GM21528 (cell line): ENCODE results near the gene MMEL1.
"Not testable (repeated sequence)": the region's sequence is repeated elsewhere in the genome, so short reads cannot be mapped to it uniquely, and the experiment has no call there.

ENCODE experiments used
- ATAC-seq: cut with Tn5 transposase; IDR thresholded peaks from one replicate; pipeline ENCODE4 v1.9.1; 2021; ENCODE audit warnings: mild to moderate bottlenecking, moderate library complexity; ENCODE audit not compliant: unreplicated experiment, low FRiP score

The MMEL1 gene

GRCh38 chr1:2549367-2550029, 83.3 kb downstream of the MMEL1 start:
- not testable (repeated sequence) for ATAC-seq

DNA sequence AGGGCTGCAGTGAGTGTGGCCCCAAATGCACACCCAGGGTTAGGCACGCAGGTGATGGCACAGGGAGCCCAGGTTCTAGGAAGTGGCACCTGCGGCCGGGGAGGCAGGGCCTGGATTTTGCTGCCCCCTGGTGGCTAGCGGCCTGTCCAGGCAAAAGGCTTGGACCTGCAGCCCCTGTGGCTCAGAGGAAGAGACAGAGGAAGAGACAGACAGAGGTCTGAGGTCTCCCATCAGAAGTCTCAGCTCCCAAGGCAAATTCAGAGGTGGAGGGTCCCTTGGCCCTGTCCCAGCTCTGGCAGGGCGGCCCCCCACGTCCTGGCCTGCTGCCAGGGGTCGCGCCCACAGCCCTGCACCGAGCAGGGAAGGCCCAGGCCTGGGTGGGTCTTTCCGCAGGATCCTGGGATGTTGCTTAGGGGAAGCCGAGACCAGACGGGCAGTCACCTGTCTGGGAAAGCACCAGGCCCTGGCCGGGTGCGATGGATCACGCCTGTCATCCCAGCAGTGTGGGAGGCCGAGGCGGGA, 84.7 kb downstream of the MMEL1 start:
- peak; percentile 30 for ATAC-seq

DNA sequence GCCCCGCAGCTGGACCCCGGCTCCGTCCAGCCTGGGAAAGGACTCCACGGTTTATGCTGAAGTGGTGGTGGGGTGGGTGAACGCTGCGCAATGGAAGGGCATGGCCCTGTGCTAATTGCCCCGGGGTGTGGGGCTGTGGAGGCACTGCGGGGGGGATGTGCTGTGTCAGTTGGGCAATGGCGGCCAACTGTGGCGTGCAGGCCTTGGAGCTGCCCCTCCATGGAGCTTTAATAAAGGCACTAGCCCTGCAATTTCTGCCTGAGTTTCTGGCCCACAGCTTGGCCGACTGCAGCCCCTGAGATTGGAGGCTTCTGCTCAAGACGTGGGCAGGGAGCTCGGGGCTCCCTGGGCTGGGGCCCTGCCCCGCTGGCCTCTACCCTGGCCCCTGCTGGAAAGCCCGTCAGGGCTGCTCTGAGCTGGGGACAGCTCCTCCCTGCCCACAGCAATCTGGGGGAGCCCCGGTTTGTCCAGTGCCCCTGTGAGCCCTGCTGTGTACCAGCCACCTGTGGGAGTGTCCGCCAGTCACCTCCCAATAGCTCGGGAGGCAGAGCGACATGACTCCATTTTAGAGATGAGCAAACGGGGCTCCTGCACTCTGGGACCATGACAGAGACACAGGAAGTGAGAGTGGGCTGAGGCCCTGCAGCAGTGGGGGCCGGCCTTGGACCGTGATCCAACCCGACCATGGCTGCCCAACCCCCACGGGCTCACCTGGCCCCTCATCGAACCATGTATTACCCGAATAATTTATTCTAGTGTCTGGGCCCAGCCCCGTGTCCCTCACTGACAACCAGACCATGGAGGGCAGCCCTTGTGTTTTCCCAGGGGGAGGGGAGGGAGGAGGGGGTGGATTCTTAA, 85.4 kb downstream of the MMEL1 start:
- no peak for ATAC-seq

DNA sequence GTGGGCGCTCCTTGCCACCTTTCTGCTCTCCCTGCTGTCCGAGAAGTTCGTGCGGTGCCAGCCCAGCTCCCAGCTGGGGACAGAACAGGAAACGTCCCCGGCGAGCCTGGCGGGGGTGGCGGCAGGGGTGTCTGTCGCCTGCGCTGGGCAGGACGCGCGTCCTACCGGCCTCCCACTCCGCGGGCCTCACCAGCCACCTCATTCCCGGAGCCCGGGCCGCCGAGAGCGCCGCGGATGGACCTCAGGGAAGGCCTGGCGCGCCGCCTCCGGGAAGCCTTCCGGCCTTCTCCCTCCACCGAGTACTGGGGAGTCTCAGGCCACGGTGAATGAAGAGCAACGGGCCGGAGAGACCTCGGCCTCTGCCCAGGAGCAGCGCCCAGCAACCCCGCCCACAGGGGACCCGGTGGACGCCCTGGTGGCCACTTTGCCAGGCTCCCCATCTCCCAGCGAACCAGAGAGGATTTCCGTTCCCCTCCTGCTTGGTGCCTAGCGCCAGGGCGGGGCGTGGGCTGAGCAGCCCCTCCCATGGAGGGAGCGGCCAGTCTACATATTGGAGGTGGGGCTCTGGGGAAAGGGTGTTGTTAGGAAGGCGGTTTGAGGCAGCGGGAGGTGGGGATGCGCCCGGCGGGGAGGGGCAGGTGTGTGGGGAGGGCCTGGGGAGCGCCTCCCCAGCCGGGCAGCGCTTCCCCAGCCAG, 86.2 kb downstream of the MMEL1 start:
- ATAC-seq = peak; percentile 27

DNA sequence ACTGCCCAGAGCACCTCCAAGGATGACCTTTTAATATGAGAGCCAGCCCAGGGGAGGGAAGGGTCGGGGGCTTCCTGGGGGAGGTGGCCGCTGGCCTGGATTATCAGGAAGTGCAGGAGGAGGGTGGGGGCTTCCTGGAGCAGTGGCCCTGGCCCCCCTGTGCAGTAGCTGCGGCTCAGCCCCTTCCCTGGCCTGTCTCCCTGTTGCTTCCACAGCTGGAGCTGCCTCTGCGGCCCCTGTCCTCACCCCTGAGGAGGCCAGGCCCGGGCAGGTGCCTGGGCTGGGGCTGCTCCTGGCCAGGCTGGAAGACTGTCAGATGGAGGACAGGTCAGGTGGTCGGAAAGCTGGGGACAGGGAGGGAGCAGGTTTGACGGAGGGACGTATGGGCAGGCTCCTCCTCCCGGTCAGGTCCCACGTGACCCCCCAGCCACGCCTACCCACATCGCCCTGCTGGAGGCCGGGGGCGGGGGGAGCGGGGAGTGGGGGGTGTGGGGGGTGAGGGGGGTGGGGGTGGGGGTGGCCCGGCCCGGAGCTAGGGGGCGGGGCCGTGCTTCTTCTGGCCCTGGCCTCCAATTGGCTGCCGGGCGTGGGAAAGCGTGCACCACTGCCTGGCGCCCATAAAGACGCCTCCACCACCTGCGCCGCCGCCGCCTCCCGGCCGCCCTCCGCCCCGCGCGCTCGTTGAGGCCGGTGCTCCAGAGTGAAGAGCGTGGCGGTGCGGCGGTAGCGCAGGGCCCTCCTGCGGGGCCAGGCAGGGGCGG, 86.9 kb downstream of the MMEL1 start:
- ATAC-seq = peak; percentile 31

DNA sequence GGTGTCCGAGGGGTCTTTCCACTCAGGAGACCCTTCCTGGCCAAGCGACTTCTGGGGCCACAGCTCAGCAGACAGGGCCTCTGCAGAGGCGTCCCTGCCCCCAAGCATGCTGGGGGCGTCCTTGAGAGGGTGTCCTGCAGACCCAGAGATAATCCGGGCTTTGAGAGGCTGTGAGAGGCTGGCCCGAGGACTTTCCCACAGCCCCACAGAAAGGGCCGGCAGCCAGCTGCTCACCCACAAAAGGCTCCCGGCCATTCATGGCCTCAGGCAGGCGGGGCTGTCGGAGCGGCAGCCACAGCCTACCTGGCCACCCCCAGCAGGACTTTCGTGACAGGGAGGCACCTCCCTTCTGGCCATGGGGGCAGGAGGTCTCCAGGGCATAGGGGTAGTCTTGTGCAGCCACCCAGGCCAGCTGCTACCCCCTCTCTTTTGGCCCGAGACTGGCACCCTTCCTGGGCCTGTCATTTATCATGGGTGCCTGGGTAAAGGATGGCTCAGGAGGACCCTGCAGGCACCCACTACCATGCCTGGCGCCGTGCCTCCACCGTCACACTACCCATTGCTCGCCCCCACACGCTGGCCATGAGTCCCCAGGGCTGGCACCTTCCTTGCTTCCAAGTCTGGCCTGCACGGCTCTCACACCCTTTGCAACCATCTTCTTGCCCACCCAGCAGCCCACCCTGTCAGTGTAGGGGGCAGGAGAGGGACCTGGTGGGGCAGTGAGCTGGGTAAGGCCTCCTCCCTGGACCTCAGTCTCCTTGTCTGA, 87.8 kb downstream of the MMEL1 start:
- ATAC-seq = no peak

DNA sequence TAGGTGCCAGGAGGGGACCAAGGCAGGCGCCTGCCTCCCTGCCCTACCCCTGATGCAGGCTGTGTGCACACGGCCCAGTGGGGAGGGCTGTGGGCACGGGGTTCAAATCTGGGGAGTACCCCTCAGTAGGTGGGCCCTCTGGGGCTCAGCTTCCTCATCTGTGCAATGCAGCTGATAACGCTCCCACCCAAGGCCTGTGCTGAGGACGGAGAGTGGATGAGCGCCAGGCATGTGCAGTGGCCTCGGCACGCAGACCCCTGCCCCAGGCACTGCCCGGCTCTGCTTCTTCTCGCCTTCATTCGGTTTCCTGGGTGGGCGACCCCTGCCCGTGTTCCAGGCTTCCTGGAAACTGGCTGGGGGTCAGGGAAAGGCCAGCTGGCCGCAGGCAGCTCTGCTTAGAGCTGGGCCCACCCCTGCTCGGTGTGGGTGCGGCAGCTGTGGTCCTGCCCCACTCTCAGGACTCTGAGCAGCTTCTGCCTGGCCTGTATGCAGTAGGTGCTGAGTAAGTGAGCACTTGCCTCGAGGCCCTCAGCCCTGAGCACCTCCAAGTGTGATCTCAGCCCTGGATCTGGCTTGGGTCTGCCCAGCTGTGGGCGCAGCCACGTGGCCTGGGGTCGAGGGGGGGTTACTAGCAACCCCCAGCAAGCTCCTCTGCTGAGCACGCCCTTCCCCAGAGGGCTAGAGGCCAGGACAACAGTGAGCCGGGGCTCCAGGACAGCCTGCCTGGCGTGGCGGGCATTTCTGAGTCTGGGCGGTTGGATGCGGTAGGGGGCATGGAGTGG, 88.5 kb downstream of the MMEL1 start:
- ATAC-seq = no peak

GRCh38 chr1:2543543-2544092, 89.2 kb downstream of the MMEL1 start:
- no peak for ATAC-seq

DNA sequence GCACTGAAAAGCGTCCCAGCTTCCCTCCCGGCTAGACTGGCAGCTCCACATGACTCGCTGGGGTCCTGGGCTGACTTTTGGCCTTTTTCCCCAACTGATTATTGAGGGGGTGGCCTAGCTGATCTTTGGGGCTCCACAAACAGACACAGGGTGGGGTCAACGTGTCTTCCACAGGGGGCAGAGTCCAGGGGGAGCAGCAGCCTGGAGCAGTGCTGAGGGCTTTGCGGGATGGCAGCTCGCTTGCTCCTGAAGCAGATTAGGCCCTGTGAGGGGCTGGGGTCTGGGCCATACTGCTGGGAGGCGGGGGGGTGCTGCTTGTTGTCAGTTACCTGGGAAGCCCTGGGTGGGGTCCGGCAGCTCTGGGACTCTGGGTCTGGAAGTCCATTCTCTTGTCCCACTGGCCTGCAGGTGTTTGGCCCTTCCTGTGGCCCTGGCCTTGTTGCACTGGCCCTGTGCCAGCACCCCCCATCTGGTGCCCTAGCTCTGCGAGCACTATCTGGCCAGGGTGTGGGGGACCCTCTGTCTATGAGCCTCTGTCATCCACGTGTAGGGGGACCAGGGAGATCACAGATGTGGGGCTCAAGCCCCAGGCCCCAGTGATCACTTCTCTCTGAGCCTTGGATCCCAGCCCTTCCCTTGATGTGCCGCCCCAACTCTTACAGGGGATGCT, 90.4 kb downstream of the MMEL1 start:
- no peak for ATAC-seq

DNA sequence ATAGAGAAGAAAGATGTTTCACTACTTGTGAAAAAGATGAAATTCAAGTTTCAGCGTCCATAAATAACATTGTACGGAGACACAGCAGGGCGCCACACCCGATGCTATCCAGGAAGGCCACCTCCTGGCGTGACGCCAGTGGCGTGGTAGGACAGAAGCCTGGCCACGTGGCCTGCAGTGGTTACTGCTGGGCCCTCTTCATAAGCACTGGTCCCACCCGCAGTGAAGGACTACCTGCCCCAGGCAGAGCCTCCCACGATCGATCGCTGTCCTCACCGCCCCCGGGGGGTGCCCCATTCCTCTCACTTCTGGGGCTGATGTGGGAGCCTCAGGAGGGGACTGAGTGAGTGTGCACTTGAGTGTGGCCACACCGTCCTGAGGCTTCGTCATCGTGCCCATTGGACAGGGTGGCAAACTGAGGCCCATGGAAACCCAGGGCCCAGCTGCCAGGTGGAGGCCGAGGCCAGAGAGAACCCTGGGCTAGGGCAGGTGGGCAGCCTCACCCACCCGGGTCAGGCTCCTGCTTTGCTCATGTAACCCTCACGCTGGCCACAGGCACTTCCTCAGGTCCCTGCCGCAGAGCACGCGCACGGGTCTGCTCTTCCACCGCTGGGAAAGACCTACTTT, 91.1 kb downstream of the MMEL1 start:
- no peak for ATAC-seq

- no peak for ATAC-seq
Measured at GRCh38 chr1:2540816-2541492, 91.9 kb downstream of the MMEL1 start.
